Measurements from ENCODE around the gene EXOC3. TPM values are rescaled to one million over a fixed set of nuclear protein-coding genes. Genes with fewer than 3 reads are reported as not detected.
"Not testable (repeated sequence)": the region's sequence is repeated elsewhere in the genome, so short reads cannot be mapped to it uniquely, and the experiment has no call there.

Gene EXOC3
- total RNA-seq, 2 experiments from 2014 or later = 31.0 to 58.2 TPM

- no peaks in the 10 kb centered on the region for H4K20me1 ChIP-seq (ENCODE audit: insufficient read depth, low read length)
- intact Hi-C loops (cut with micrococcal nuclease; ENCODE audit: unreplicated experiment) = no loop called here
Observed at GRCh38 chr5:504326-505154, 61.6 kb downstream of the EXOC3 start.

GRCh38 chr5:505951-506525, 63.1 kb downstream of the EXOC3 start:
- H4K20me1 ChIP-seq (ENCODE audit: insufficient read depth, low read length) = no peaks in the 10 kb centered on the region
- H3K4me1 ChIP-seq (ENCODE audit: insufficient read depth, low read length, poor library complexity, severe bottlenecking) = no peaks in the 10 kb centered on the region
- TF ChIP-seq, protein P1, sequence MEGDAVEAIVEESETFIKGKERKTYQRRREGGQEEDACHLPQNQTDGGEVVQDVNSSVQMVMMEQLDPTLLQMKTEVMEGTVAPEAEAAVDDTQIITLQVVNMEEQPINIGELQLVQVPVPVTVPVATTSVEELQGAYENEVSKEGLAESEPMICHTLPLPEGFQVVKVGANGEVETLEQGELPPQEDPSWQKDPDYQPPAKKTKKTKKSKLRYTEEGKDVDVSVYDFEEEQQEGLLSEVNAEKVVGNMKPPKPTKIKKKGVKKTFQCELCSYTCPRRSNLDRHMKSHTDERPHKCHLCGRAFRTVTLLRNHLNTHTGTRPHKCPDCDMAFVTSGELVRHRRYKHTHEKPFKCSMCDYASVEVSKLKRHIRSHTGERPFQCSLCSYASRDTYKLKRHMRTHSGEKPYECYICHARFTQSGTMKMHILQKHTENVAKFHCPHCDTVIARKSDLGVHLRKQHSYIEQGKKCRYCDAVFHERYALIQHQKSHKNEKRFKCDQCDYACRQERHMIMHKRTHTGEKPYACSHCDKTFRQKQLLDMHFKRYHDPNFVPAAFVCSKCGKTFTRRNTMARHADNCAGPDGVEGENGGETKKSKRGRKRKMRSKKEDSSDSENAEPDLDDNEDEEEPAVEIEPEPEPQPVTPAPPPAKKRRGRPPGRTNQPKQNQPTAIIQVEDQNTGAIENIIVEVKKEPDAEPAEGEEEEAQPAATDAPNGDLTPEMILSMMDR (conservative IDR thresholded peaks at IDR 0.05; ENCODE audit: low read length) = no peak
- TF ChIP-seq EZH2phosphoT487 (IDR thresholded peaks at IDR 0.05; ENCODE audit: borderline replicate concordance, low read depth, low read length) = no peak
- no peaks in the 10 kb centered on the region for H3K36me3 ChIP-seq (ENCODE audit: insufficient read depth, low read length)
- no peaks in the 10 kb centered on the region for H3K9me3 ChIP-seq (ENCODE audit: low read length)
- no peak overlapping the region for H3K4me2 ChIP-seq (ENCODE audit: low read length)
- H3K27ac ChIP-seq (ENCODE audit: low read depth, low read length, poor library complexity, severe bottlenecking) = no peak overlapping the region
- CTCF ChIA-PET (ENCODE audit: unreplicated experiment) = no interaction called here
- POLR2A ChIA-PET = no interaction called here
- no peaks in the 10 kb centered on the region for H3K79me2 ChIP-seq (ENCODE audit: insufficient read depth, low read depth, low read length)
- no peak overlapping the region for H3K4me3 ChIP-seq (ENCODE audit: low read depth, low read length, poor library complexity, severe bottlenecking)
- intact Hi-C loops (cut with micrococcal nuclease; ENCODE audit: unreplicated experiment) = no loop called here
- BruUV-seq (replicated peaks) = no TSS peak
- no peaks in the 10 kb centered on the region for H3K9me2 ChIP-seq (ENCODE audit: insufficient read depth, low read length)
- DNase-seq (ENCODE audit: low spot score) = no peak
- no peak overlapping the region for H2AFZ ChIP-seq (ENCODE audit: low read length)

More at GRCh38 chr5:504326-505154, 61.6 kb downstream of the EXOC3 start:
- Histone ChIP-seq H3K9me2 (ENCODE audit: insufficient read depth, low read length) (no peaks in the 10 kb centered on the region), H3K27ac (ENCODE audit: low read depth, low read length, poor library complexity, severe bottlenecking) (no peak overlapping the region), H3K36me3 (ENCODE audit: insufficient read depth, low read length) (no peaks in the 10 kb centered on the region), H2AFZ (ENCODE audit: low read length) (no peak overlapping the region), H3K4me1 (ENCODE audit: insufficient read depth, low read length, poor library complexity, severe bottlenecking) (no peaks in the 10 kb centered on the region), H3K9me3 (ENCODE audit: low read length) (no peaks in the 10 kb centered on the region), H3K4me2 (ENCODE audit: low read length) (no peak overlapping the region), H3K79me2 (ENCODE audit: insufficient read depth, low read depth, low read length) (no peaks in the 10 kb centered on the region), H3K4me3 (ENCODE audit: low read depth, low read length, poor library complexity, severe bottlenecking) (no peak overlapping the region)
- no TSS peak for BruUV-seq (replicated peaks)
- ChIA-PET POLR2A (no interaction called here), CTCF (ENCODE audit: unreplicated experiment) (no interaction called here)
- no peak for TF ChIP-seq EZH2phosphoT487 (IDR thresholded peaks at IDR 0.05; ENCODE audit: borderline replicate concordance, low read depth, low read length)
- TF ChIP-seq, protein P1 (conservative IDR thresholded peaks at IDR 0.05; ENCODE audit: low read length) = no peak
- DNase-seq (ENCODE audit: low spot score) = no peak

DNA sequence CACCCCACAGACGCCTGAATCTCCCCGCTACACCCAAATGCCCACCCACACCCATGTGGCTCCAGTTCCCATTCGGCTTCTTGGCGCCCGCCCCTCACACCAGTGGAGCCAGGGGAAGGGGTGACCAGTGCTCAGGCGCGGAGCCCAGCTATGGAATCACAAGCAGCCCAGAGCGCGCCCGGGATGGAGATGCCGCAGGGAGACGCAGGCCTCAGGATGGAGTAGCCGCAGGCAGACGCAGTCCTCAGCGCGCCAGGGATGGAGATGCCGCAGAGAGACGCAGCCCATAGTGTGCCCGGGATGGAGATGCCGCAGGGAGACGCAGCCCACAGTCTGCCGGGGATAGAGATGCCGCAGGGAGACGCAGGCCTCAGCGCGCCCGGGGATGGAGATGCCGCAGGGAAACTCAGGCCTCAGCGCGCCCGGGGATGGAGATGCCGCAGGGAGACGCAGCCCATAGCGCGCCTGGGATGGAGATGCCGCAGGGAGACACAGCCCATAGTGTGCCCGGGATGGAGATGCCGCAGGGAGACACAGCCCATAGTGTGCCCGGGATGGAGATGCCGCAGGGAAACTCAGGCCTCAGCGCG, 65.1 kb downstream of the EXOC3 start:
- DNase-seq (ENCODE audit: low spot score); H4K20me1 ChIP-seq (ENCODE audit: insufficient read depth, low read length); H3K79me2 ChIP-seq (ENCODE audit: insufficient read depth, low read depth, low read length); H2AFZ ChIP-seq (ENCODE audit: low read length); BruUV-seq (replicated peaks); intact Hi-C loops (cut with micrococcal nuclease; ENCODE audit: unreplicated experiment); H3K9me3 ChIP-seq (ENCODE audit: low read length); POLR2A ChIA-PET; H3K4me1 ChIP-seq (ENCODE audit: insufficient read depth, low read length, poor library complexity, severe bottlenecking); H3K9me2 ChIP-seq (ENCODE audit: insufficient read depth, low read length); H3K36me3 ChIP-seq (ENCODE audit: insufficient read depth, low read length); H3K27ac ChIP-seq (ENCODE audit: low read depth, low read length, poor library complexity, severe bottlenecking); H3K4me2 ChIP-seq (ENCODE audit: low read length); H3K4me3 ChIP-seq (ENCODE audit: low read depth, low read length, poor library complexity, severe bottlenecking); CTCF ChIA-PET (ENCODE audit: unreplicated experiment): not testable (repeated sequence)

Data from OCI-LY7 (cell line).